HCT116 (cell line): ENCODE data around the gene ABCB10. TPM values are rescaled to one million over a fixed set of nuclear protein-coding genes. Genes with fewer than 3 reads are reported as not detected.

Experiments
- ATAC-seq: fragments of 200-7000 bp; cut with Tn5 transposase; 2 replicates; pipeline ENCODE4 v1.9.1; 2020; ENCODE audit warnings: mild to moderate bottlenecking, moderate library complexity
- BruUV-seq: library from RNA; stranded (reverse); fragments of 400-500 nt; replicated peaks from 2 replicates; lab custom pipeline; 2021; lab: Mats Ljungman, UMichigan
- CTCF ChIA-PET: fragments of 300-600 bp; sonication (Branson Sonifier 250); formaldehyde crosslinking; loops from one replicate; lab custom pipeline; 2021; ENCODE audit warnings: antibody characterized with exemption; lab: Charles Lee
- POLR2A ChIA-PET: fragments of 300-600, 350-600 bp; sonication (Branson Sonifier 250); formaldehyde crosslinking; loops from one replicate; lab custom pipeline; 2021; ENCODE audit warnings: antibody characterized with exemption; lab: Charles Lee
- RAD21 ChIA-PET, 2 experiments: fragments of 300-600 bp; sonication (Branson Sonifier 250); formaldehyde crosslinking; loops; one replicate each; lab custom pipeline; 2023; ENCODE audit warnings: low total read pairs in 2 of 2; ENCODE audit not compliant: uncharacterized antibody in 2 of 2, unreplicated experiment in 2 of 2, low non-redundant PET in 1 of 2; lab: Charles Lee
- DNase-seq: peaks from one replicate; pipeline ENCODE4 v3.0.0-alpha.2; 2010; ENCODE audit warnings: low read depth, low spot score
- H2AFZ ChIP-seq: fragments of 200-600 bp; shearing (Covaris generic), sonication (generic); 2 replicates; pipeline ENCODE4 v1.6.1; 2017; ENCODE audit warnings: low read depth, mixed run types, mixed read lengths, antibody characterized with exemption, low read length; ENCODE audit not compliant: poor library complexity, severe bottlenecking
- H3K27ac ChIP-seq: 2 replicates; pipeline ENCODE4 v1.5.1; 2012; ENCODE audit warnings: low read depth, low read length
- H3K27me3 ChIP-seq: fragments of 200-600 bp; sonication (generic); 2 replicates; pipeline ENCODE4 v1.6.1; 2016; ENCODE audit warnings: mixed run types, low read length, mixed read lengths; ENCODE audit not compliant: insufficient read depth
- H3K36me3 ChIP-seq, 2 experiments: fragments of 200-500 bp in 1 of 2; fragments of 200-600 bp in 1 of 2; sonication (Bioruptor generic) in 1 of 2; sonication (generic) in 1 of 2; 2 replicates each; pipeline versions ENCODE4 v1.5.1 to v1.6.1; 2014 to 2016; ENCODE audit warnings: low read length in 2 of 2, inconsistent platforms in 1 of 2, mixed read lengths in 1 of 2, mixed run types in 1 of 2; ENCODE audit not compliant: insufficient read depth in 2 of 2, control insufficient read depth in 1 of 2
- H3K4me1 ChIP-seq, 2 experiments: fragments of 200-600 bp in 1 of 2; sonication (generic) in 1 of 2; 2 replicates each; pipeline versions ENCODE4 v1.5.1 to v1.6.1; 2012 to 2017; ENCODE audit warnings: low read length in 2 of 2, inconsistent platforms in 1 of 2, mild to moderate bottlenecking in 1 of 2, mixed read lengths in 1 of 2, mixed run types in 1 of 2, moderate library complexity in 1 of 2; ENCODE audit not compliant: insufficient read depth in 2 of 2, control insufficient read depth in 1 of 2
- H3K4me2 ChIP-seq: fragments of 200-600 bp; sonication (generic); 2 replicates; pipeline ENCODE4 v1.6.1; 2017; ENCODE audit warnings: mixed run types, low read length, mixed read lengths
- H3K4me3 ChIP-seq, 2 experiments: fragments of 200-600 bp in 1 of 2; sonication (generic) in 1 of 2; replicated peaks in 1 of 2; 2 replicates each; pipeline ENCODE4 v1.5.1; 2011 to 2016; ENCODE audit warnings: low read length in 2 of 2, control low read depth in 1 of 2, low read depth in 1 of 2, mild to moderate bottlenecking in 1 of 2, mixed read lengths in 1 of 2, mixed run types in 1 of 2
- H3K79me2 ChIP-seq: fragments of 200-600 bp; sonication (generic); 2 replicates; pipeline ENCODE4 v1.6.1; 2017; ENCODE audit warnings: mild to moderate bottlenecking, mixed run types, low read length, moderate library complexity, mixed read lengths; ENCODE audit not compliant: insufficient read depth
- H3K9ac ChIP-seq: fragments of 200-600 bp; sonication (generic); 2 replicates; pipeline ENCODE4 v1.6.1; 2016; ENCODE audit warnings: low read length, mixed read lengths
- H3K9me2 ChIP-seq: fragments of 200-600 bp; sonication (generic), shearing (Covaris generic); 2 replicates; pipeline ENCODE4 v1.6.1; 2017; ENCODE audit warnings: mixed run types, mild to moderate bottlenecking, moderate library complexity; ENCODE audit not compliant: insufficient read depth
- H3K9me3 ChIP-seq, 2 experiments: fragments of 200-500 bp in 1 of 2; fragments of 200-600 bp in 1 of 2; sonication (Bioruptor generic) in 1 of 2; sonication (generic) in 1 of 2; 2 replicates each; pipeline ENCODE4 v1.6.1; 2014 to 2017; ENCODE audit warnings: low read length in 2 of 2, mixed read lengths in 2 of 2, inconsistent platforms in 1 of 2, low read depth in 1 of 2, mild to moderate bottlenecking in 1 of 2, mixed run types in 1 of 2, moderate library complexity in 1 of 2; ENCODE audit not compliant: control insufficient read depth in 1 of 2, insufficient read depth in 1 of 2
- H4K20me1 ChIP-seq: fragments of 200-600 bp; sonication (generic), shearing (Covaris generic); 2 replicates; pipeline ENCODE4 v1.6.1; 2017; ENCODE audit warnings: mixed run types, mild to moderate bottlenecking, moderate library complexity; ENCODE audit not compliant: insufficient read depth
- ATF3 ChIP-seq: IDR thresholded peaks from 2 replicates; pipeline ENCODE4 v1.6.1; 2012
- CBX3 ChIP-seq: IDR thresholded peaks from 2 replicates; pipeline ENCODE4 v1.6.1; 2012; ENCODE audit warnings: low read depth
- CEBPB ChIP-seq: IDR thresholded peaks from 2 replicates; pipeline ENCODE4 v1.6.1; 2012; ENCODE audit warnings: low read depth
- CTCF ChIP-seq, 3 experiments: fragments of 200-600 bp in 1 of 3; sonication (generic) in 1 of 3; IDR thresholded peaks in 2 of 3; conservative IDR thresholded peaks in 1 of 3; 2 replicates each; pipeline ENCODE4 v1.5.1; 2012 to 2017; ENCODE audit warnings: low read depth in 2 of 3, low read length in 2 of 3, antibody characterized with exemption in 1 of 3, borderline replicate concordance in 1 of 3, control low read depth in 1 of 3, mild to moderate bottlenecking in 1 of 3, mixed read lengths in 1 of 3, mixed run types in 1 of 3, moderate library complexity in 1 of 3; ENCODE audit not compliant: insufficient read depth in 1 of 3
- ELF1 ChIP-seq: IDR thresholded peaks from 2 replicates; pipeline ENCODE4 v1.6.1; 2012; ENCODE audit warnings: low read depth, borderline replicate concordance
- EZH2 ChIP-seq: fragments of 200-600 bp; sonication (generic); IDR thresholded peaks from 2 replicates; pipeline ENCODE4 v1.6.1; 2017; ENCODE audit warnings: antibody characterized with exemption, mixed run types
- JUND ChIP-seq: IDR thresholded peaks from 2 replicates; pipeline ENCODE4 v1.6.1; 2012
- MAX ChIP-seq: IDR thresholded peaks from 2 replicates; pipeline ENCODE4 v1.6.1; 2012
- POLR2AphosphoS5 ChIP-seq: IDR thresholded peaks from 2 replicates; pipeline ENCODE4 v1.6.1; 2011; ENCODE audit warnings: mild to moderate bottlenecking, low read depth, low read length, moderate library complexity
- RAD21 ChIP-seq: IDR thresholded peaks from 2 replicates; pipeline ENCODE4 v1.6.1; 2012; ENCODE audit warnings: low read depth, mild to moderate bottlenecking
- SIN3A ChIP-seq: IDR thresholded peaks from 2 replicates; pipeline ENCODE4 v1.6.1; 2012; ENCODE audit warnings: low read depth
- YY1 ChIP-seq: IDR thresholded peaks from 2 replicates; pipeline ENCODE4 v1.6.1; 2011; ENCODE audit warnings: low read length, low read depth, moderate library complexity, mild to moderate bottlenecking; ENCODE audit not compliant: insufficient replicate concordance; ENCODE audit errors: extremely low read depth
- ZFX ChIP-seq: fragments of 450-650 bp; IDR thresholded peaks from 2 replicates; pipeline ENCODE4 v1.6.1; 2017
- ZNF274 ChIP-seq: fragments of 200-500 bp; sonication (Bioruptor generic); IDR thresholded peaks from 2 replicates; pipeline ENCODE4 v1.6.1; 2014; ENCODE audit warnings: mild to moderate bottlenecking, low read depth, low read length, inconsistent platforms
- intact Hi-C: fragments of 100-400 bp; cut with micrococcal nuclease; formaldehyde crosslinking; loops from 2 replicates; pipeline ENCODE4 v1.10.0; 2022
- total RNA-seq: library from RNA; stranded (reverse); gene quantifications from one replicate; pipeline ENCODE4 v1.2.1, GENCODE V29; 2021; ENCODE audit not compliant: unreplicated experiment

Gene ABCB10
- total RNA-seq, 1 experiment from 2014 or later, result 20.3 TPM

- no peak for ATAC-seq
- POLR2A ChIA-PET, result no interaction called here
Observed at GRCh38 chr1:229593800-229594199, 35.3 kb upstream of the ABCB10 start.

More at GRCh38 chr1:229593800-229594199, 35.3 kb upstream of the ABCB10 start:
- CTCF ChIA-PET, result no interaction called here
- Histone ChIP-seq H4K20me1 (no peaks in the 10 kb centered on the region), H2AFZ (no peak overlapping the region), H3K4me1 (no peaks in the 10 kb centered on the region), H3K4me3 (no peak overlapping the region), H3K27ac (no peak overlapping the region)
- intact Hi-C loops, result no loop called here
- RAD21 ChIA-PET, result no interaction called here
- BruUV-seq, result TSS peak; percentile 34
- no peak for TF ChIP-seq EZH2
- no peak for TF ChIP-seq ZFX
- no peak for TF ChIP-seq MAX
- no peak for TF ChIP-seq SIN3A
- TF ChIP-seq CBX3, result no peak
- TF ChIP-seq ATF3, result no peak
- no peak for TF ChIP-seq ZNF274
- no peak for TF ChIP-seq RAD21
- TF ChIP-seq JUND, result no peak
- no peak for TF ChIP-seq CTCF (IDR thresholded peaks at IDR 0.05 in 2 of 3, conservative IDR thresholded peaks at IDR 0.05 in 1 of 3; ENCODE audit: borderline replicate concordance in 1 of 3, insufficient read depth in 1 of 3, low read depth in 2 of 3, low read length in 2 of 3)
- TF ChIP-seq POLR2AphosphoS5, result no peak
- no peak for TF ChIP-seq CEBPB
- TF ChIP-seq ELF1, result no peak
- TF ChIP-seq YY1, result no peak
- TF ChIP-seq, all 23 proteins: peak for 0
- Histone ChIP-seq H3K9me3 (no peaks in the 10 kb centered on the region), H3K9me2 (no peaks in the 10 kb centered on the region), H3K36me3 (peaks cover 4 to 7% of the 10 kb centered on the region in 2 experiments; a peak in 2 of 4 replicates), H3K79me2 (peaks cover 7% of the 10 kb centered on the region), H3K9ac (no peak overlapping the region), H3K27me3 (no peaks in the 10 kb centered on the region), H3K4me2 (no peak overlapping the region)
- DNase-seq, result no peak
